ENCODE results near the gene MRPL24. TPM values are rescaled to one million over a fixed set of nuclear protein-coding genes. Genes with fewer than 3 reads are reported as not detected.
"Not testable (repeated sequence)": the region's sequence is repeated elsewhere in the genome, so short reads cannot be mapped to it uniquely, and the experiment has no call there.

Gene MRPL24
- total RNA-seq, 1 donor from 2014 or later: 65.8 TPM

DNA sequence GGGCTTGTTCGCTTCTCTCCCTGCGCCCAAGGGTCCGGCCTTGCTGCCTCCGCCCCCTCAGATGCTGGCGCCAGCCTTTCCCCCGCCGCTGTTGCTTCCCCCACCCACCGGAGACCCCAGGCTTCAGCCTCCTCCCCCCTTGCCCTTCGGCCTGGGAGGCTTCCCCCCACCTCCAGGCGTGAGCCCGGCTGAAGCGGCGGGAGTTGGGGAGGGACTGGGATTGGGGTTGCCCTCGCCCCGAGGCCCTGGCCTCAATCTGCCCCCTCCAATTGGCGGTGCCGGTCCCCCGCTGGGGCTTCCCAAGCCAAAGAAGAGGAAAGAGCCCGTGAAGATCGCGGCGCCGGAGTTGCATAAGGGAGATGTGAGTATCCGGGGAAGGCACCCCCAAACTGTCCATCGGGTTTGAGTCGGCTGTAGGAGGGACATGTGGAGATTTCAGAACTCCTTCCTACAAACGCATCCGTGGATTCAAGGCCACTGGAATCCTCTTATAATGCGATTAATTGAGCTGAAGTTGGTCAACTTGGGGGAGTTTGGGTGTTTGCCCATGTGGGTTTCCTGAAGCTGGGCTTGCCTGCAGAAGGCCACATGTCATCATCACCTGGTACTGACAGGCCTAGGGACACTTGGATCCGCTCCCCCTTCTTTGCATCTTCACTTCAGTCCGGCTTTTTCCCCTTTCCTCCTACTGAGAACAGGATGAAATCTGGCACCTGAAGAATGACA, 27.2 kb upstream of the MRPL24 start:
- intact Hi-C loops (cut with micrococcal nuclease): loop anchor here (1.0 kb wide), 4 partner anchors 17 to 263 kb away; partner anchors contain the start of genes HDGF, ISG20L2, METTL25B and MRPL24
- ATAC-seq (ENCODE audit: low read depth) (peak; percentile 3), DNase-seq (no peak)
- H3K36me3 Mint-ChIP-seq (ENCODE audit: low read depth): peaks cover 38% of the 10 kb centered on the region
- no peaks in the 10 kb centered on the region for H3K9me3 Mint-ChIP-seq
- CTCF ChIA-PET: interaction anchor here (0.8 to 2.3 kb wide), 3 partner anchors 16 to 42 kb away, joined by 3 to 25 read pairs (median 4); partner anchors contain the start of genes HDGF, ISG20L2 and METTL25B
- no peaks in the 10 kb centered on the region for H3K27me3 Mint-ChIP-seq
- H3K4me1 Mint-ChIP-seq: peaks cover 45% of the 10 kb centered on the region
- TF ChIP-seq CTCF (IDR thresholded peaks at IDR 0.05): no peak
- H3K4me3 Mint-ChIP-seq: no peak overlapping the region
- no peak overlapping the region for H3K27ac Mint-ChIP-seq
- POLR2A ChIA-PET: interaction anchor here (0.7 to 6.2 kb wide), 14 partner anchors 11 to 485 kb away, joined by 3 to 128 read pairs (median 6); partner anchors contain the start of genes HDGF, ISG20L2, MEF2D and METTL25B

- intact Hi-C loops (cut with micrococcal nuclease): loop anchor here (1.0 kb wide), 4 partner anchors 16 to 262 kb away; partner anchors contain the start of genes HDGF, ISG20L2, METTL25B and MRPL24
- Mint-ChIP-seq H3K27me3 (no peaks in the 10 kb centered on the region), H3K27ac (no peak within 1 kb of the TSS), H3K4me3 (no peak within 1 kb of the TSS), H3K36me3 (ENCODE audit: low read depth) (peaks cover 30% of the 10 kb centered on the region), H3K4me1 (peaks cover 38% of the 10 kb centered on the region), H3K9me3 (no peaks in the 10 kb centered on the region)
- ATAC-seq (ENCODE audit: low read depth): peak; percentile 91
- ChIA-PET POLR2A (interaction anchor here (0.7 to 6.2 kb wide), 17 partner anchors 9 to 484 kb away, joined by 3 to 128 read pairs (median 6); partner anchors contain the start of genes CCT3, HDGF, ISG20L2 and MEF2D), CTCF (interaction anchor here (1.0 to 2.3 kb wide), 4 partner anchors 25 to 41 kb away, joined by 4 to 25 read pairs (median 7); partner anchors contain the start of genes ISG20L2, METTL25B and MRPL24)
- peak; percentile 88 for DNase-seq
- no peak for TF ChIP-seq CTCF (IDR thresholded peaks at IDR 0.05)
These were observed 26.4 kb upstream of the MRPL24 start, which contains the start of gene PRCC for GRCh38 chr1:156767101-156767878. Gene PRCC, plus strand, starts transcription at chr1:156767535. Its CDS starts 237 bp downstream, at chr1:156767772.

- no peak overlapping the region for H3K4me3 Mint-ChIP-seq
- ChIA-PET CTCF (interaction anchor here (0.8 to 2.3 kb wide), 5 partner anchors 24 to 40 kb away, joined by 4 to 25 read pairs (median 5); partner anchors contain the start of genes ISG20L2, METTL25B and MRPL24), POLR2A (interaction anchor here (0.8 to 6.2 kb wide), 15 partner anchors 8 to 484 kb away, joined by 3 to 128 read pairs (median 6); partner anchors contain the start of genes CCT3, HDGF, ISG20L2 and MEF2D)
- no peak overlapping the region for H3K27ac Mint-ChIP-seq
- no peaks in the 10 kb centered on the region for H3K9me3 Mint-ChIP-seq
- TF ChIP-seq CTCF (IDR thresholded peaks at IDR 0.05): no peak
- intact Hi-C loops (cut with micrococcal nuclease): loop anchor here (1.0 kb wide), 4 partner anchors 15 to 261 kb away; partner anchors contain the start of genes HDGF, ISG20L2, METTL25B and MRPL24
- ATAC-seq (ENCODE audit: low read depth): no peak
- peaks cover 32% of the 10 kb centered on the region for H3K4me1 Mint-ChIP-seq
- peaks cover 26% of the 10 kb centered on the region for H3K36me3 Mint-ChIP-seq (ENCODE audit: low read depth)
- DNase-seq: no peak
- H3K27me3 Mint-ChIP-seq: no peaks in the 10 kb centered on the region
These were observed 25.6 kb upstream of the MRPL24 start for GRCh38 chr1:156766298-156767100.

GRCh38 chr1:156765666-156766065, 24.8 kb upstream of the MRPL24 start:
- no peaks in the 10 kb centered on the region for H3K27me3 Mint-ChIP-seq
- H3K4me3 Mint-ChIP-seq: no peak overlapping the region
- H3K36me3 Mint-ChIP-seq (ENCODE audit: low read depth): peaks cover 18% of the 10 kb centered on the region
- POLR2A ChIA-PET: interaction anchor here (0.8 to 6.2 kb wide), 5 partner anchors 11 to 39 kb away, joined by 3 to 128 read pairs (median 90); partner anchors contain the start of genes HDGF, ISG20L2, METTL25B and MRPL24
- H3K4me1 Mint-ChIP-seq: peaks cover 24% of the 10 kb centered on the region
- TF ChIP-seq CTCF (IDR thresholded peaks at IDR 0.05): no peak
- no peaks in the 10 kb centered on the region for H3K9me3 Mint-ChIP-seq
- no peak for DNase-seq
- no peak for ATAC-seq (ENCODE audit: low read depth)
- no peak overlapping the region for H3K27ac Mint-ChIP-seq
- intact Hi-C loops (cut with micrococcal nuclease): no loop called here
- CTCF ChIA-PET: interaction anchor here (0.8 kb wide), 1 partner anchor 39 kb away, joined by 5 read pairs; no protein-coding TSS in a partner anchor

DNA sequence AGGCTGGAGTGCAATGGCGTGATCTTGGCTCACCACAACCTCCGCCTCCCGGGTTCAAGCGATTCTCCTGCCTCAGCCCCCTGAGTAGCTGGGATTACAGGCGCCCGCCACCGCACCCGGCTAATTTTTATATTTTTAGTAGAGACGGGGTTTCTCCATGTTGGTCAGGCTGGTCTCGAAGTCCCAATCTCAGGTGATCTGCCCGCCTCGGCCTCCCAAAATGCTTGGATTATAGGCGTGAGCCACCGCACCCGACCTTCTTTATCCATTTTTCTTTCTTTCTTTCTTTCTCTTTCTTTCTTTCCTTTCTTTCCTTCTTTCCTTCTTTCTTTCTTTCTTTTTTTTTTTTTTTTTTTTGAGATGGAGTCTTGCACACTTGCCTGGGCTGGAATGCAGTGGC, 24.2 kb upstream of the MRPL24 start:
- intact Hi-C loops (cut with micrococcal nuclease); H3K27ac Mint-ChIP-seq; H3K27me3 Mint-ChIP-seq; H3K9me3 Mint-ChIP-seq; CTCF ChIA-PET; ATAC-seq (ENCODE audit: low read depth); DNase-seq; H3K4me3 Mint-ChIP-seq: not testable (repeated sequence)
- POLR2A ChIA-PET: interaction anchor here (1.2 to 6.2 kb wide), 3 partner anchors 13 to 38 kb away, joined by 4 to 128 read pairs (median 105); partner anchors contain the start of genes ISG20L2, METTL25B and MRPL24
- Mint-ChIP-seq H3K36me3 (ENCODE audit: low read depth) (peaks cover 14% of the 10 kb centered on the region), H3K4me1 (peaks cover 19% of the 10 kb centered on the region)

Data from activated B cell treated with CpG ODN at 0.5 μM for 24 hours (primary cell).